ENCODE data around the gene MTRF1L.

Gene MTRF1L, protein sequence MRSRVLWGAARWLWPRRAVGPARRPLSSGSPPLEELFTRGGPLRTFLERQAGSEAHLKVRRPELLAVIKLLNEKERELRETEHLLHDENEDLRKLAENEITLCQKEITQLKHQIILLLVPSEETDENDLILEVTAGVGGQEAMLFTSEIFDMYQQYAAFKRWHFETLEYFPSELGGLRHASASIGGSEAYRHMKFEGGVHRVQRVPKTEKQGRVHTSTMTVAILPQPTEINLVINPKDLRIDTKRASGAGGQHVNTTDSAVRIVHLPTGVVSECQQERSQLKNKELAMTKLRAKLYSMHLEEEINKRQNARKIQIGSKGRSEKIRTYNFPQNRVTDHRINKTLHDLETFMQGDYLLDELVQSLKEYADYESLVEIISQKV

DNA sequence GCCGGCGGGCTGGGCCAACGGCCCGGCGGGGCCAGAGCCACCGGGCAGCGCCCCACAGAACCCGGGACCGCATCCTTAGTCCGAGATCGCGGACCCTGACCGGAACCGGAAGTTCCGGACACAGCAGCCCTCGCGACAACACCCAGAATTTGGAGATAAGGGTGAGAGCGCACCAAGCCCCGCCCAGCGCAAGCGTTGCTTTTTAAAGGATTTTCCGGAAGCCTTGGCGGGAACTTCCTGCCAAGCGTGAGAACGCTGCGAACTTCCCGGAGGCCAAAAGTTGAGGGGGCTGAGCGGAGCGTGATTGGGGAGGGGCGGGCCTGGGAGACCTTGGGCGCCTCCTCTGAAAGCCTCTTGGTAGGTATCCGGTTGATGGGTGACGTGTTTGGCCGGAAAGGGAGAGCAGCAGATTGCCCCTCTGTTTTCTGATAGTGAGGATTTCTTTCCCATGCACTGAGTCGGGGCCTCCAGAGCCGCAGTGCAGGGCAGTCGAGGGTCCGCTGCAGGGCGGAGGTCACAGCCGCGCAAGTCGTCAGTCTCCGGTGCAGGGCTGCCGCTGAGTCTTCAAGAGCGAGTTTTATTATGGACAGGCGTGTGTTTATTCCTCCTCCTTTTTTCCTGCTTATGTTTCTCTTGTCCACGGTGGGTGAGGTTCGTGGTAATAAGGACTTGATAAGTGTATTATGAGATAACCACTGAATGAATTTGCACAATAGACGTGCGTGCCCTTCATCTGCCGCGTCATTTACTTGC is at the start of gene MTRF1L:
Gene MTRF1L, minus strand, starts transcription at position 97 of the 753 bp plus-strand sequence. Its CDS starts 24 bp downstream, at position 73.
- peak; percentile 92 for DNase-seq (ENCODE audit: extremely low spot score)
- POLR2A ChIA-PET = interaction anchor here (1.6 to 7.3 kb wide), 3 partner anchors 17 to 20 kb away, joined by 4 to 48 read pairs (median 7); partner anchors contain the start of gene FBXO5
- TF ChIP-seq FOXM1 (IDR thresholded peaks at IDR 0.05; ENCODE audit: borderline replicate concordance) = no peak
- TF ChIP-seq, protein P1, sequence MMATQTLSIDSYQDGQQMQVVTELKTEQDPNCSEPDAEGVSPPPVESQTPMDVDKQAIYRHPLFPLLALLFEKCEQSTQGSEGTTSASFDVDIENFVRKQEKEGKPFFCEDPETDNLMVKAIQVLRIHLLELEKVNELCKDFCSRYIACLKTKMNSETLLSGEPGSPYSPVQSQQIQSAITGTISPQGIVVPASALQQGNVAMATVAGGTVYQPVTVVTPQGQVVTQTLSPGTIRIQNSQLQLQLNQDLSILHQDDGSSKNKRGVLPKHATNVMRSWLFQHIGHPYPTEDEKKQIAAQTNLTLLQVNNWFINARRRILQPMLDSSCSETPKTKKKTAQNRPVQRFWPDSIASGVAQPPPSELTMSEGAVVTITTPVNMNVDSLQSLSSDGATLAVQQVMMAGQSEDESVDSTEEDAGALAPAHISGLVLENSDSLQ (IDR thresholded peaks at IDR 0.05) = no peak
- no peak for TF ChIP-seq TARDBP (IDR thresholded peaks at IDR 0.05)
- no peak for TF ChIP-seq ARNT (IDR thresholded peaks at IDR 0.05)
- TF ChIP-seq BHLHE40 (IDR thresholded peaks at IDR 0.05; ENCODE audit: borderline replicate concordance) = no peak
- TF ChIP-seq ELF4 (IDR thresholded peaks at IDR 0.05) = peak; percentile 68
- no peak for TF ChIP-seq FOXK2 (IDR thresholded peaks at IDR 0.05)
- TF ChIP-seq L3MBTL2 (conservative IDR thresholded peaks at IDR 0.05) = peak; percentile 74
- no peak for TF ChIP-seq SUZ12 (IDR thresholded peaks at IDR 0.05)
- TF ChIP-seq FOXA1 (IDR thresholded peaks at IDR 0.05) = no peak
- no peak for TF ChIP-seq ZNF384 (IDR thresholded peaks at IDR 0.05)
- CTCF ChIA-PET = no interaction called here

DNA sequence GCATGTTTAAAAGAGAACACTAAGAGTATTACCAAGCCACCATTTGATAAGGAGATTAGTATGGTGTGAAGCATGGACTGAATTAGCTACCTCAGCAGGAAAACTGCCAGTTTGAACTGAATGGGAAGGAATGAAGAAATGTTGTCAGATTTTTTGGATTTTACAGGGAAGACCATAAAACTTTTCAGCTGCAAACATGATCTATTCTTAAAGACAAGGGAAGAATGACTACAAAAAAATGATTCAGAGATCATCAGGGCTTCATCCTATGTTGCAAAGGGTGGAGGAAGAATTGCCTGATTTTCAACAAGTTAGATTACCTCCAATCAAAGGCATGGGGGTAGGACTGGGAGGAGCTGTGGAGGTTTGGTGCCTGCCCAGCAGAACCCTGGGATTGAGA is 49.3 kb upstream of the MTRF1L start:
- ChIA-PET CTCF (no interaction called here), POLR2A (no interaction called here)
- no peak for DNase-seq (ENCODE audit: extremely low spot score)
- TF ChIP-seq L3MBTL2 (conservative IDR thresholded peaks at IDR 0.05) (no peak), FOXA1 (IDR thresholded peaks at IDR 0.05) (no peak), SP1 (IDR thresholded peaks at IDR 0.05) (no peak), TARDBP (IDR thresholded peaks at IDR 0.05) (no peak), HDGF (IDR thresholded peaks at IDR 0.05; ENCODE audit: borderline replicate concordance) (no peak), ARNT (IDR thresholded peaks at IDR 0.05) (no peak), LEF1 (IDR thresholded peaks at IDR 0.05; ENCODE audit: borderline replicate concordance) (no peak), NFRKB (IDR thresholded peaks at IDR 0.05) (no peak)

DNA sequence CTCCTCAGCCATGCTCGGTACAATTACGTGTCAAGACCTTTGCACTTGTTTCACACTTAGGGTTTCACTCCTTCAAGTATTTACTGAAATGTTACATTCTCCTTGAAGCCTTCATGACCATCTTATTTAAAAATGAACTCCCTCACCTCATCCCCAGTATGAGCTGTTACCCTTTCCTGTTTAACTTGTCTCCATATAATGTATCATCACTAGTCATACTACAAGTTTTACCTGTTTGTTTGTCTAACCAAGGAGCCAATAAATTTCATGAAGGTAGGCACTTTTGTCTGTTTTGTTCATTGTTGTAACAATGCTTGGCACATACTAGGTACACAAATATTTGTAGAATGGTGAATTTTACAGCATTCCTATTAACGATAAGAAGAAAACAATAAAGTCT is 46.1 kb upstream of the MTRF1L start:
- CTCF ChIA-PET = no interaction called here
- DNase-seq (ENCODE audit: extremely low spot score) = no peak
- TF ChIP-seq CTBP1 (IDR thresholded peaks at IDR 0.05; ENCODE audit: borderline replicate concordance) (no peak), BHLHE40 (IDR thresholded peaks at IDR 0.05; ENCODE audit: borderline replicate concordance) (no peak)
- POLR2A ChIA-PET = no interaction called here

DNA sequence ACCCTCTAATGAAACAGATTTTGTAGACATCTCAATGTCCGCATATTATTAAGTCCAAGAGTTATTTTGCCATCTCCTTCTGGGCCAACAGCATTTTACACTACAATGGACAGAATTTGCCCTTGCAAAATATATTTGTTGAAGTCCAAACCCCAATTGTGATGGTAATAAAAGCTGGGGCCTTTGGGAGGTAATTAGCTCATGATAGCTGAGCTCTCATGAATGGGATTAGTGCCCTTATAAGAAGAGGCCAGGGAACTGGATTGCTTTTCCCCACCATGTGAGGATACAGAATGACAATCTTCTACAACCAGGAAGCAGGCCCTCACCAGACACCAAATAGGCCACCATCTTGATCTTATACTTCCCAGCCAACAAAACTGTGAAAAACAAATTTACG is 44.9 kb upstream of the MTRF1L start:
- DNase-seq (ENCODE audit: extremely low spot score) = no peak
- ChIA-PET CTCF (no interaction called here), POLR2A (no interaction called here)

DNA sequence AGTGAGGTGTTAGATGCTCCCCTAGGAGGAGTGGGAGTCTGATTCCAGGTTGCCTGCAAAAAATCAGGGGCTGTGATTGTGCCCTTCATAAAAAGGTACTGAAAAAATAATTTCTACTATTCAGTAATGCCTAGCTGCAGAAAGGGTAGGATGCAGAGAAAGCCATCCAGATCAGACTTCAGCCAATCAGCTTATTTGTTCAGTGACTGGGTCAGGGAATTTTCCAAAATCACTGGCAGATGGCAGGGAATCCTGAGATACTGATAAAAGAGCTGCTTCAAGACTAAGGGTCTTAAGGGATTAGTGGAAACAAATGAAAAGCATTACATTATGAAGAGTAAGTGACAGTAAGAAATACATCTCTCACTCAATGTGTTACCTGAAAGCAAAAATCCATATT is 42.8 kb upstream of the MTRF1L start:
- ChIA-PET CTCF (interaction anchor here (0.9 kb wide), 1 partner anchor 62 kb away, joined by 3 read pairs; no protein-coding TSS in a partner anchor), POLR2A (no interaction called here)
- DNase-seq (ENCODE audit: extremely low spot score) = no peak
- TF ChIP-seq CTBP1 (IDR thresholded peaks at IDR 0.05; ENCODE audit: borderline replicate concordance) = no peak
- TF ChIP-seq SP1 (IDR thresholded peaks at IDR 0.05) = no peak
- TF ChIP-seq ZNF384 (IDR thresholded peaks at IDR 0.05) = no peak
- TF ChIP-seq SUZ12 (IDR thresholded peaks at IDR 0.05) = no peak
- TF ChIP-seq, protein P1 (IDR thresholded peaks at IDR 0.05) = no peak
- no peak for TF ChIP-seq NFRKB (IDR thresholded peaks at IDR 0.05)
- no peak for TF ChIP-seq LEF1 (IDR thresholded peaks at IDR 0.05; ENCODE audit: borderline replicate concordance)
- TF ChIP-seq BHLHE40 (IDR thresholded peaks at IDR 0.05; ENCODE audit: borderline replicate concordance) = no peak
- TF ChIP-seq TARDBP (IDR thresholded peaks at IDR 0.05) = no peak
- no peak for TF ChIP-seq HDGF (IDR thresholded peaks at IDR 0.05; ENCODE audit: borderline replicate concordance)
- TF ChIP-seq L3MBTL2 (conservative IDR thresholded peaks at IDR 0.05) = no peak
- no peak for TF ChIP-seq FOXA1 (IDR thresholded peaks at IDR 0.05)
- TF ChIP-seq ARNT (IDR thresholded peaks at IDR 0.05) = no peak
- no peak for TF ChIP-seq FOXM1 (IDR thresholded peaks at IDR 0.05; ENCODE audit: borderline replicate concordance)
- TF ChIP-seq ELF4 (IDR thresholded peaks at IDR 0.05) = no peak
- no peak for TF ChIP-seq FOXK2 (IDR thresholded peaks at IDR 0.05)

More for the DNA sequence above, 44.9 kb upstream of the MTRF1L start:
- TF ChIP-seq ELF4 (IDR thresholded peaks at IDR 0.05) = no peak
- no peak for TF ChIP-seq ZNF384 (IDR thresholded peaks at IDR 0.05)
- no peak for TF ChIP-seq FOXM1 (IDR thresholded peaks at IDR 0.05; ENCODE audit: borderline replicate concordance)
- no peak for TF ChIP-seq HDGF (IDR thresholded peaks at IDR 0.05; ENCODE audit: borderline replicate concordance)
- no peak for TF ChIP-seq BHLHE40 (IDR thresholded peaks at IDR 0.05; ENCODE audit: borderline replicate concordance)
- no peak for TF ChIP-seq FOXA1 (IDR thresholded peaks at IDR 0.05)
- no peak for TF ChIP-seq SUZ12 (IDR thresholded peaks at IDR 0.05)
- TF ChIP-seq TARDBP (IDR thresholded peaks at IDR 0.05) = no peak
- no peak for TF ChIP-seq L3MBTL2 (conservative IDR thresholded peaks at IDR 0.05)
- TF ChIP-seq CTBP1 (IDR thresholded peaks at IDR 0.05; ENCODE audit: borderline replicate concordance) = no peak
- TF ChIP-seq LEF1 (IDR thresholded peaks at IDR 0.05; ENCODE audit: borderline replicate concordance) = no peak
- TF ChIP-seq SP1 (IDR thresholded peaks at IDR 0.05) = no peak
- no peak for TF ChIP-seq FOXK2 (IDR thresholded peaks at IDR 0.05)
- TF ChIP-seq, protein P1 (IDR thresholded peaks at IDR 0.05) = no peak
- TF ChIP-seq NFRKB (IDR thresholded peaks at IDR 0.05) = no peak
- no peak for TF ChIP-seq ARNT (IDR thresholded peaks at IDR 0.05)
